Stimulated activated naive CD8-positive, alpha-beta T cell treated with anti-CD3 and anti-CD28 coated beads, Interleukin-15, amount 100 ng/mL, for 72 hours (primary cell): ENCODE data around the gene HYOU1.

Source experiments
- ATAC-seq: fragments of 150-1000 bp; cut with Tn5 transposase; 2 replicates; pipeline ENCODE4 v1.10.0; 2021; ENCODE audit warnings: mild to moderate bottlenecking, moderate library complexity
- DNase-seq, 2 donors: peaks; one replicate each; pipeline ENCODE4 v3.0.0; 2021 to 2022
- H3K27ac Mint-ChIP-seq, 2 donors: one replicate each; pipeline ENCODE4 v1.8.0; 2022; ENCODE audit warnings: mild to moderate bottlenecking in 2 of 2, mixed read lengths in 2 of 2, moderate library complexity in 2 of 2
- H3K27me3 Mint-ChIP-seq: one replicate; pipeline ENCODE4 v1.8.0; 2022; ENCODE audit warnings: mixed read lengths
- H3K4me1 Mint-ChIP-seq: one replicate; pipeline ENCODE4 v1.8.0; 2022; ENCODE audit warnings: mild to moderate bottlenecking, mixed read lengths
- H3K4me3 Mint-ChIP-seq, 2 donors: one replicate each; pipeline ENCODE4 v1.8.0; 2022; ENCODE audit warnings: mild to moderate bottlenecking in 2 of 2, mixed read lengths in 2 of 2, moderate library complexity in 1 of 2
- H3K9me3 Mint-ChIP-seq, 2 donors: one replicate each; pipeline ENCODE4 v1.8.0; 2022; ENCODE audit warnings: mixed read lengths in 2 of 2

Gene HYOU1

GRCh38 chr11:119091966-119092879, 35.2 kb upstream of the HYOU1 start:
- no peaks in the 10 kb centered on the region for H3K9me3 Mint-ChIP-seq

GRCh38 chr11:119091178-119091577, 34.2 kb upstream of the HYOU1 start:
- ATAC-seq = no peak
- DNase-seq = no peak
- Mint-ChIP-seq H3K9me3 (no peaks in the 10 kb centered on the region), H3K4me1 (peaks cover 70% of the 10 kb centered on the region), H3K27ac (no peak overlapping the region), H3K27me3 (no peaks in the 10 kb centered on the region), H3K4me3 (no peak overlapping the region)

More at GRCh38 chr11:119091966-119092879, 35.2 kb upstream of the HYOU1 start:
- peaks cover 67% of the 10 kb centered on the region for H3K4me1 Mint-ChIP-seq
- DNase-seq (no peak), ATAC-seq (no peak)
- H3K27ac Mint-ChIP-seq = peak overlapping the region; percentile 37 to 100
- no peaks in the 10 kb centered on the region for H3K27me3 Mint-ChIP-seq
- H3K4me3 Mint-ChIP-seq = peak overlapping the region; percentile 62 to 94

DNA sequence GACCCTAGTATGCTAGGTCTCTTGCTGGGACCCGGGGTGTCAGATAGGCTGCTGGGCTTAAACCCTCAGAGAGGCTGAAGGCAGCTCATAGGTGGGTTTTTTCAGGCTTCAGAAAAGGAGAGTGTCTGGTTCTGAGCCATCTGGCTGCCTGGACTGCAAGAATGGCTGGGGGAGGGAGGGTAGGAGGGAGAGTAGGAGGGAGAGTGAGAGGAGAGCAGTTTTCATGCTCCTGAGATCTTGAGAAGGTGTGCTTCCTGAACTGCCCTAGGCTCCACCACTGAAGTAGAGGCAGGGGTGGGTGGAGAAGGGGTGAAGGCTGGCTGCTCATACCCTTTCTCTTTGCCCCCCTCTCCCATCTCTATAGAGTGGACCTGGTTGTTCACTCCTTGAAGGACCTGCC, 32.3 kb upstream of the HYOU1 start:
- no peak for DNase-seq
- H3K9me3 Mint-ChIP-seq = no peaks in the 10 kb centered on the region
- no peaks in the 10 kb centered on the region for H3K27me3 Mint-ChIP-seq
- H3K4me3 Mint-ChIP-seq = no peak overlapping the region
- no peak for ATAC-seq
- peaks cover 75% of the 10 kb centered on the region for H3K4me1 Mint-ChIP-seq
- no peak overlapping the region for H3K27ac Mint-ChIP-seq

GRCh38 chr11:119088406-119088805, 31.4 kb upstream of the HYOU1 start:
- Mint-ChIP-seq H3K9me3 (no peaks in the 10 kb centered on the region), H3K27ac (no peak overlapping the region)

GRCh38 chr11:119087747-119088241, 30.8 kb upstream of the HYOU1 start:
- no peak overlapping the region for H3K4me3 Mint-ChIP-seq
- no peaks in the 10 kb centered on the region for H3K9me3 Mint-ChIP-seq
- H3K27ac Mint-ChIP-seq = no peak overlapping the region
- DNase-seq (no peak), ATAC-seq (no peak)
- no peaks in the 10 kb centered on the region for H3K27me3 Mint-ChIP-seq
- H3K4me1 Mint-ChIP-seq = peaks cover 65% of the 10 kb centered on the region

More at GRCh38 chr11:119088406-119088805, 31.4 kb upstream of the HYOU1 start:
- ATAC-seq (no peak), DNase-seq (no peak)
- H3K4me1 Mint-ChIP-seq = peaks cover 71% of the 10 kb centered on the region
- no peak overlapping the region for H3K4me3 Mint-ChIP-seq
- no peaks in the 10 kb centered on the region for H3K27me3 Mint-ChIP-seq

GRCh38 chr11:119087123-119087522, 30.1 kb upstream of the HYOU1 start:
- Mint-ChIP-seq H3K9me3 (no peaks in the 10 kb centered on the region), H3K4me1 (peaks cover 58% of the 10 kb centered on the region), H3K27ac (no peak overlapping the region), H3K4me3 (no peak overlapping the region), H3K27me3 (no peaks in the 10 kb centered on the region)
- ATAC-seq (no peak), DNase-seq (no peak)

DNA sequence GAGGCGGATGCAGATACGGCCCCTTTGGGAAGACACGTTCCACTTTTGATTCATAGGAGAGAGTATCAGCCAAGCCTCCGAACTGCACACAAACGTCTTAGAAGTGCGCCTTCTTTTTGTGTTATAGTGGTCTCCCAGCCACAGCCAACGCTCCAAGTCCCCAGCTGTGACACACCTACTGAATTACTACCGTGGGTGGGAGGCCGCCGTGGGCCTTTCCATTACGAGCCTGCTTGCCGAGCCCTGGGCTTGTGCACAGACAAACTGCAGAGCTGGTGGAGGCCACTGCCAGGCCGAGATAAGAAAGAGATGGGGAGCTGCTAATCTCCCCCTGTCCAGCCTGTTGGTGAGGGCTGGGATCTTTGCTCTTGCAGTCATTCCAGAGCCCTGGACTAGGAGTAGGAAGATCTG, 28.4 kb upstream of the HYOU1 start:
- Mint-ChIP-seq H3K9me3 (no peaks in the 10 kb centered on the region), H3K4me3 (peak overlapping the region; percentile 95 to 96), H3K27me3 (no peaks in the 10 kb centered on the region), H3K4me1 (peaks cover 48% of the 10 kb centered on the region), H3K27ac (peak overlapping the region; percentile 93 to 98)
- ATAC-seq (peak; percentile 39), DNase-seq (no peak)

GRCh38 chr11:119084663-119085436, 27.8 kb upstream of the HYOU1 start, which contains the start of gene HMBS:
TSS of gene HMBS (plus strand) at chr11:119084881. CDS start at chr11:119085034, 153 bp downstream.
- Mint-ChIP-seq H3K9me3 (no peaks in the 10 kb centered on the region), H3K27ac (peak within 1 kb of the TSS; percentile 93 to 98), H3K4me3 (peak within 1 kb of the TSS; percentile 95 to 96), H3K27me3 (no peaks in the 10 kb centered on the region), H3K4me1 (peaks cover 43% of the 10 kb centered on the region)
- ATAC-seq = peak; percentile 95
- DNase-seq = peak; percentile 90 to 92

- no peak for DNase-seq
- H3K4me1 Mint-ChIP-seq = peaks cover 25% of the 10 kb centered on the region
- H3K27ac Mint-ChIP-seq = peak overlapping the region in 1 of 2 donors; percentile 52
- H3K4me3 Mint-ChIP-seq = no peak overlapping the region
- H3K27me3 Mint-ChIP-seq = no peaks in the 10 kb centered on the region
- ATAC-seq = no peak
- H3K9me3 Mint-ChIP-seq = no peaks in the 10 kb centered on the region
Observed at GRCh38 chr11:119081682-119082260, 24.8 kb upstream of the HYOU1 start.

- Mint-ChIP-seq H3K27ac (peak overlapping the region in 1 of 2 donors; percentile 38), H3K27me3 (no peaks in the 10 kb centered on the region), H3K4me3 (no peak overlapping the region), H3K9me3 (no peaks in the 10 kb centered on the region), H3K4me1 (no peaks in the 10 kb centered on the region)
- no peak for ATAC-seq
- no peak for DNase-seq
Observed at GRCh38 chr11:119078675-119079420, 21.8 kb upstream of the HYOU1 start.

- Mint-ChIP-seq H3K27ac (no peak overlapping the region), H3K4me1 (no peaks in the 10 kb centered on the region), H3K27me3 (no peaks in the 10 kb centered on the region), H3K9me3 (no peaks in the 10 kb centered on the region), H3K4me3 (no peak overlapping the region)
- no peak for ATAC-seq
- DNase-seq = no peak
Observed at GRCh38 chr11:119077839-119078238, 20.8 kb upstream of the HYOU1 start.

DNA sequence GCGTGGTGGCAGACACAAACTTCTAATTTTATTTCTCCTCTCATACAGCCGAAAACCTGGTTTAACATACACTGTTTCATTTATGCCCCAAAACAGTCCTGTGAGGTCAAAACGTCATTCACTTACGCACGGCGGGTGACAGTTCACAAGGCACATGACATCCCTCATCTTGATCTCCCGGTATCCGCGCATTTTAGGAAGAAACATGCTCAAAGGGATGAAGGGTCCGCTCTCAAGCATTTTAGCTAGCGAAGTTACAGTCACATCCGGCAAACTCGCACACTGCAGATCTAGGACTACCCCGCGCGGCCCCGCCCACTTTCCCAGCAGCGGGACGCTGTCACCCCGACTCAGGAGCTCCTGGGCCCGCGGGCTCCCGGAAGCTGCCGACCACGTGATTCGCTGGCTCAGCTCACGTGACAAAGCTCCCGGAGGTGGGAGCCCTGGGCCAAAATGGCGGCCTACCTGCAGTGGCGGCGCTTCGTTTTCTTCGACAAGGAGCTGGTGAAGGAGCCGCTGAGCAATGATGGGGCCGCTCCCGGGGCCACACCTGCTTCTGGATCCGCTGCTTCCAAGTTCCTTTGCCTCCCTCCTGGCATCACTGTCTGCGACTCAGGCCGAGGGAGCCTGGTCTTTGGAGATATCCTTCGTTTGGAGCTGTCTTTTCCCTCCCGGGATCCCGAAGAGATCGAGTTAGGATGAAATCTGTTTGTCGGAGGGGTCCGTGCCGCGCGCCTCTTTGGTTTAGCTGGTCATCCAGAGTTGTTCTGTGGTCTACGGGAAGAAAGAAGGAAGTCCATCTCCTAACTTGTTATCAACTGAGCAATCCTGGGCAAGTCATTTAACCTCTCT, 10.6 kb upstream of the HYOU1 start, which contains the start of gene VPS11:
VPS11 (plus strand) TSS at position 448 of the 852 bp plus-strand sequence; CDS start at position 454, 6 bp downstream.
- H3K4me1 Mint-ChIP-seq = peaks cover 40% of the 10 kb centered on the region
- ATAC-seq = peak; percentile 99
- H3K9me3 Mint-ChIP-seq = no peaks in the 10 kb centered on the region
- no peaks in the 10 kb centered on the region for H3K27me3 Mint-ChIP-seq
- peak within 1 kb of the TSS; percentile 91 to 95 for H3K4me3 Mint-ChIP-seq
- peak within 1 kb of the TSS; percentile 95 to 96 for H3K27ac Mint-ChIP-seq
- DNase-seq = peak; percentile 94 to 98

DNA sequence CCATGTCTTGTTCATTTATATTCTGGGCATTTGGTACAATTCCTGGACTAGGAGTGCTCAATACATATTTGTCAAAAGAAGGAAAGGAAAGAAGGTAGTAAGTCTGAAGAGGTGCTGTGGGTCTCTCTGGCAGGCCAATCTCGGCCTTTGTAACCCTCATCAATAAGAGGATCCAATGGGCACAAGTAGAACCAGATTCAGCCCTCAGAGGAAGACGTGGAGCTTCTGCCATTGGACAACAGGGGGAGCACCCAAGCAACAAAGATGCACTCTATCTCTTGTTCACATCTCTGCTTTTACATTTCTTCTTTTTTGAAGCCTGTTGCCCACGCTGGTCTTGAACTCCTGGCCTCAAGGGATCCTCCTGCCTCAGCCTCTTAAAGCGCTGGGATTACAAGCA, 8.4 kb upstream of the HYOU1 start:
- peaks cover 39% of the 10 kb centered on the region for H3K4me1 Mint-ChIP-seq
- DNase-seq = peak; percentile 40 to 53
- no peaks in the 10 kb centered on the region for H3K27me3 Mint-ChIP-seq
- H3K27ac Mint-ChIP-seq = no peak overlapping the region
- H3K4me3 Mint-ChIP-seq = peak overlapping the region in 1 of 2 donors; percentile 91
- peak; percentile 41 for ATAC-seq
- H3K9me3 Mint-ChIP-seq = no peaks in the 10 kb centered on the region

DNA sequence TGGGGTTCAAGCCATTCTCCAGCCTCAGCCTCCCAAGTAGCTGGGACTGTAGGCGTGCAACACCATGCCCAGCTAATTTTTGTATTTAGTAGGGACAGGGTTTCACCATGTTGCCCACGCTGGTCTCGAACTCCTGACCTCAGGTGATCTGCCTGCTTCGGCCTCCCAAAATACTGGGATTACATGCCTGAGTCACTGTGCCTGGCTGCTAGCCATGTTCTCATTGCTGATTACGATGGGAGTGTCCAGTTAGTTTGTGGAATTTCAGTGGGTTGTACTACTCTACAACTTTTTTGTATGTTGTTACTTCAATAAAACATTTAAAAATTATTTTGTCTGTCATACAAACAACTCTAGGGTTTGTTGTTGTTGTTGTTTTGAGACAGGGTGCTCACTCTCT, 5.8 kb upstream of the HYOU1 start:
- H3K27me3 Mint-ChIP-seq = no peaks in the 10 kb centered on the region

More for the DNA sequence above, 5.8 kb upstream of the HYOU1 start:
- H3K4me1 Mint-ChIP-seq = peaks cover 34% of the 10 kb centered on the region
- no peak overlapping the region for H3K4me3 Mint-ChIP-seq
- no peaks in the 10 kb centered on the region for H3K9me3 Mint-ChIP-seq
- ATAC-seq = no peak
- DNase-seq = no peak
- H3K27ac Mint-ChIP-seq = no peak overlapping the region
